Hematopoietic multipotent progenitor cell (in vitro differentiated cells): ENCODE results near the gene LIPJ. TPM values are rescaled to one million over a fixed set of nuclear protein-coding genes. Genes with fewer than 3 reads are reported as not detected.

Experiments
- DNase-seq, 3 donors: peaks; one replicate each; pipeline ENCODE4 v3.0.0-alpha.2; 2011 to 2015; ENCODE audit warnings: low read depth in 2 of 3, low spot score in 2 of 3
- total RNA-seq: library from RNA; depleted of rRNA; stranded (reverse); fragments of >200 nt; gene quantifications from one replicate; pipeline ENCODE4 v1.2.3, GENCODE V29; 2012

LIPJ gene, protein sequence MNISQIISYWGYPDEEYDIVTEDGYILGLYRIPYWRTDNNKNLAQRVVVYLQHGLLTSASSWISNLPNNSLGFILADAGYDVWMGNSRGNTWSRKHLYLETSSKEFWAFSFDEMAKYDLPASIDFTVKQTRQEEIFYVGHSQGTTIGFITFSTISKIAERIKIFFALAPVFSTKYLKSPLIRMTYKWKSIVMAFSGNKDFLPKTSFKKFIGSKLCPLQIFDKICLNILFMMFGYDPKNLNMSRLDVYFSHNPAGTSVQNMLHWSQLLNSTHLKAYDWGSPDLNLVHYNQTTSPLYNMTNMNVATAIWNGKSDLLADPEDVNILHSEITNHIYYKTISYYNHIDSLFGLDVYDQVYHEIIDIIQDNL
- 0.27 TPM for total RNA-seq

GRCh38 chr10:88586462-88586861 is at the start of gene LIPJ:
Gene LIPJ (plus strand): TSS chr10:88586762. CDS start chr10:88590688, 3,926 bp downstream.
- no peak for DNase-seq

DNA sequence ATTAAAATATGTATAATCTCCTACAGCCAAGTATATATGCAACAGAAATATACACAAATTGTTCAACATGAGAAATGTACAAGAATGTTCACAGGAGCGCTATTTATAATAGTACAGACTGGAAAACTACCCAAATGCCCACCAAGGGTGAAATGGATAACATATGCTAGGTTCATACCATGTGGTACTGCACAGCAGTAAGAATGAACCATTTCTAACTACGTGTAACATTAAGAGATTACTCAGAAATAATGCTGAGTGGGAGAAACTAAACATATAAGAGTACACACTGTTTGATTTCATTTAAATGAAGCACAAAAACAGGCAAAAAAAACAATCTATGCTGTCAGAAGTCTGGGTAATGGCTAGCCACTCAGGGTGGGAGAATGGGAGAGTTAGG is 49.2 kb upstream of the LIPJ start:
- no peak for DNase-seq

GRCh38 chr10:88538048-88538447 is 48.5 kb upstream of the LIPJ start:
- no peak for DNase-seq

DNA sequence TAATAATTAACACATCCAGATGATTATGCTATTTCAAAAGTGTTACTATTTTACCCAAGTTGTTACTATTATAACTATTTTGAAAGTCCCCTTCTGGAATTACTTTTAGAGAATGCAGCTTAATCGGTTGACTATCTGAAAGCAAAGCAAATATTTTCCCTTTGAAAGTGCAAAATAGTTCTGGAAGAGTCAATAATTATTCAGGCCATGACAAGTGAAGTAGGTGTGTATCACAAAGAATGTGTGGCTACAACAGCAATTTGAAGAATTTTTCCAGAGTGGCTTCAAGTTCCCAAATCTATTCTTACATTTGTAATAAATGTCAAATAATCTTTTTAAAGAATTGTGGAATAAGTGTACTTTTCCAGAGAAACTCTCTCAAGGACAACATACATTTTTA is 46.2 kb upstream of the LIPJ start:
- DNase-seq = no peak

DNA sequence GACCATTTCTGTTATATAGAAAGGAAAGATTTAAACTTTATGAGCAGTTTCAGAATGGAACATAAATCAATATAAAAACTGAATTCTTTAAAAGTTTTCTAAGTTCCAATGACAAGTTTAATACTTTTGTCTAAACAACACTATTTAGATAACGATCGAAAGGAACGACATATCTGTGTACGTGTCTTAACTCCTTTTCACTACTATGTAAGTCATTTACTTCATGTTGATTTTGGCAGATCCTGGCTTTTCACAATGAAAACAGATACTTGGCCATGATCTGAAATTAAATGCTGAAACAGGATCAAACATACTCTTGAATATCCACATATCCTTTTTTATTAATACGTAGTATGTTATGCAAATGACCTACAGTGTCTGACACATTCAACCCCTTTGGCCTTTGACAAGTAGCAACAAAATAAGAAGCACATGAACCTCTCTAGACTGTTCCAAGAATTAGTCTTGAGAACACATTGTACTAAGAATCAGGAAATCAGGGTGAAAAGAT is 45.4 kb upstream of the LIPJ start:
- no peak for DNase-seq

GRCh38 chr10:88542522-88542921 is 44.0 kb upstream of the LIPJ start:
- DNase-seq = no peak

DNA sequence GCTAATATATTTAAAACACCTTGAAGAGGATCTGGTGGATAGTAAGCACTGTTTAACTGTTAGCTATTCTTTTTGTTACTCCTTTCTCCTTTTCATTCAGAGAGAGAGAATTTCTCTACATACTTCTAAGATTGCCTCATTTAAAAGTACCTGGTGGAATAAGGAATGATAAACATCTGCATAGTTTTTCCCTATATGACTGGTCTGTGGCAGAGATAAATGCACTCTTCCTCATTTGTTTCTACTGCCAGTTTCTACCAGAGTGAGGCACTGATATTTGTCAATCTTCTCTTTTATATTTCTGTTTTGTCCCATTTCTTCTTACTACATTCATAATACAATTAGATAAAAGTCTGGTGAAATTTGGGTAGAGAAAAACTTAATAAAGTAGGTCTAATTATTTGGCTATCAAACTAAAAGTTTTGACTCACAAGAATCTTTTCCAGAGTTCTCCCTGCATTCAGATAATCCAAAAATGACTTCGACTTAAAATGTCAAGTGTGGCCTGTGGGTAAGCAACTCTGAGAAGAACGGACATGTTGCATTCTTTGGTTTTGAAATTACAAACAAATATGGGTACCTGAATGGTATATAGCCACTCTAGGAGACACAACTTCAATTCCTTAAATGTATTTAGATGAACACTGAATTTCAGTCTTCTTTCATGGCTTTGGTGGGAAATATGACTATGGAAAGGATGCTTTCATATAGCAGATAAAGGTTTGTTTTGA is 42.3 kb upstream of the LIPJ start:
- no peak for DNase-seq

GRCh38 chr10:88545359-88545758 is 41.2 kb upstream of the LIPJ start:
- no peak for DNase-seq

- no peak for DNase-seq
These were observed 40.1 kb upstream of the LIPJ start for GRCh38 chr10:88546497-88546896.

- no peak for DNase-seq
These were observed 35.3 kb upstream of the LIPJ start for GRCh38 chr10:88551246-88551645.

DNA sequence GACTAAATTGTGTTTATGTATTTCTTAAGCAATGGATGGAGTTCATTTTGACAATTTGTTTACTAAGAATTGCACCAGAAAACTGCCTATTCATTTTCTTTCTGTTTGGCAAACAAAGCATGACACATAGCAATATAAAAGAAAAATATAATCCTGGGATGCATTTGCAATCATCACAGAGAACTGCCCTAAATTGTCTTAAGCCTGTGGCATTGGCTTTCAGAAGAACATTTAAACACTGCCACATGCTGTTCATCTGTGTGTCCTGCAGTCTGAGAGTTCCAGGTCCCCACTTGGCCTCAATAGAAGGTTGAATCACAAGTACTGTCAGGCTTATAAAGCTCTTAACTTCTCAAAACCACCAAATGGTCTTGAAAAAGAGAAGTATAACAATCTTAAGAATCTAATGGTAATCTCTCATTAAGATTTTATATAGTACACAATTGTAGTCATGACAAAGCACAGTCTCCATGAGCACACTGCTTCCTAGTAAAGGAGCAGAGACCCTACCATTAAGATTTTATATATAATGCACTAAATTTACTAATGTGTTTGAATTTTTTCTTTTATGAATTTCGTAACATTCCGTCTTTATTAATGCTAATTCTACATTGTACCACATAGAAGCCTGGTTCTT is 33.3 kb upstream of the LIPJ start:
- DNase-seq = peak in 2 of 3 donors; percentile 78 to 89

DNA sequence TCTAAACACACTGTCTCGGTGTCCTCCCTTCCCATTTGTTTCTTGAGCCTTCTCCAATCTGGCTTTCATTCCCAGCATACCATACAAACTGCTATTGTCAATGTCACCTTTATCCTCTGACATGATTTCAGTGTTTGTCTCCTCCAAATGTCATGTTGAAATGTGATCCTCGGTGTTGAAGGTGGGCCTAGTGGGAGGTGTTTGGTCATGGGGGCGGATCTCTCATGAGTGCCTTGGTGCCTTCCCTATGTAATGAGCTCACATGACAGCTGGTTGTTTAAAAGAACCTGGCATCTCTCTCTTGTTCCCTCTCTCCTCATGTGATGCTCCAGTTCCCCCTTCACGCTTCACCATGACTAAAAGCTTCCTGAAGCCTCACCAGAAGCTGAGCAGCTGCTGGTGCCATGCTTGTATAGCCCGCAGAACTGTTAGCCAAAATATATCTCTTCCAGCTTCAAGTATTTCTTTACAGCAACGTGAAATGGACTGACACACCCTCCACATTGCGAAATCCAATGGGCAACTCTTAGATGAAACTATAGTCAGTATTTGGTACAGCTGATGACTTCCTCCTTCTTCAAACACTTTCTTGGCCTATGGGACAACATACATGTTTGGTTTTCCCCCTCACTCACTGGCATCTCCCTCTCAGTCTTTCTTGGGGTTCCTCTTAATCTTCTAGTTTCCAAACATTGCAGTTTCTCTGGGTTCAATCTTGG is 31.2 kb upstream of the LIPJ start:
- no peak for DNase-seq

GRCh38 chr10:88557256-88557655 is 29.3 kb upstream of the LIPJ start:
- DNase-seq = no peak

DNA sequence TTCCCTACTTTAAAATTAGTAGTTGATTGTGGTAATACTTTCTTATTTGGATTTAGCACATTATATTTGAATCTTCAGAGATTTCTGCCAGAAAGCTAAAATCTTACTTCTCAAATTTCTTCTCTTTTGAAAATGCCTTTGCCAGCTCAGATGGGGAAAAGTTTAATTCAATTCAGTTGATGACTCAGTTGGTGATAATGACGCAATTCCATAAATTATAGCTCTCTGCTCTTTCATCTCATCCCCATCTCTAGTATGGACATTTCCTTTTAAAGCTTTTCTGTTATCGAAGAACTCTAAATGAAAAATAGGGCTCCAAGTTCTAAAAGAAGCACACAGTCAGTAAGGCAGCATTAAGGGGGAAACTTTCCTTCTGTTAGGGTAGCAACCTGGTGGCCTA is 28.9 kb upstream of the LIPJ start:
- no peak for DNase-seq

DNA sequence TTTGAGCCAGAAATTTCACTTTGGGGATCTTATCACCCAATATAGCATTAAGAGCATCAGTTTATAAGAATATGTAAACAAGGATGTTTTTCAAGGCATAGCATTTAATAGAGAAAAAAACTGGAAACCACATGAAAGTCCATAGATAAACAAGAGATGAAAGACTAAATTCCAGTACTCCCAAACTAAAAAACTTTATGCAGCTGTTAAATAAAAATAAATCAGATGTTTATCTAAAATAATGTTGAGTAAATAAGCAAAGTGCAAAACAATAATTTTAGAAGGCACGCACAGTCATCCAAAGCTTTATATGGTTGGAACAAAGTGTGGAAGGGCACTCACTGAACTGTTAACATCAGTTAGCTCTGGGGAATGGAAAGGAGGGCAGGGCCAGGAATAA is 24.4 kb upstream of the LIPJ start:
- DNase-seq = no peak

DNA sequence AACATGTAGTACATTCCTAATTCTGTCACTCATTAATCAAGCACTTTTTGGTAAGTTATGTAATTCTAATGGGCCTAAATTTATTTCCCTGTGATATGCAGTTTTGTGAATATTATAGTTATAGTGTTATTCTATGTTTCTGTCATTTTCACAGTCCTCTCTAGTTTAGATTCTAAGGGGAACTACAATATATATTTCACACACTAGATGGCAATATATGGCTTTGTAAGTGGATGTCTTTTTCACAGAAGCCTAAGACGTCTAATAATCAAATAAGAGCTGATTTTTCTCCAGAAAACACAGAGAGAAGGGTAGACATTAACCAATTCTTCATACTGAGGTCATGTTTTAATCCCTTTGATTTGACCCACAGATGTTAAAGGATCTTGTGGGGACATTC is 21.5 kb upstream of the LIPJ start:
- DNase-seq = peak in 2 of 3 donors; percentile 19 to 61

DNA sequence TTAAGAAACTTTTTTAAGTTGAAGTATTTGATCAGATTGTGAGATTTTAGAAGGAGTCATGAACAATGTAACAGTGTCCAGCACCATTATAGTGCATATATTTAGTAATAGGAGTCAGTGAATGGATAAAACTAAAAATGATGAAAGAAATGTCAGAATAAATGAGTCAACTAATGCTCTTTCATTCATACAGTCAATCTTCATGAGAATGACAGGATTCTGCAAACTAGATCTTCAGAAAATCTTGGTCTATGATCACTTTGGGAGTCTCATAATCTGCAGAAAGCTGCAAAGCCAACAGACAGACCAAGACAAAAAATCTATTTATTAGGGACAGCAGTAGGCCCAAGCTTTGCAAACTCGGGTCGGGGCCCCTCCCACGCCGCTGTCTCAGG is 4.2 kb upstream of the LIPJ start:
- DNase-seq = no peak

GRCh38 chr10:88582806-88583583 is 3.6 kb upstream of the LIPJ start, which contains the start of gene RNLS:
Gene RNLS (minus strand): TSS chr10:88583318.
- DNase-seq = peak; percentile 40 to 82 (median 72)

GRCh38 chr10:88583584-88583957 is 3.0 kb upstream of the LIPJ start:
- DNase-seq = no peak

DNA sequence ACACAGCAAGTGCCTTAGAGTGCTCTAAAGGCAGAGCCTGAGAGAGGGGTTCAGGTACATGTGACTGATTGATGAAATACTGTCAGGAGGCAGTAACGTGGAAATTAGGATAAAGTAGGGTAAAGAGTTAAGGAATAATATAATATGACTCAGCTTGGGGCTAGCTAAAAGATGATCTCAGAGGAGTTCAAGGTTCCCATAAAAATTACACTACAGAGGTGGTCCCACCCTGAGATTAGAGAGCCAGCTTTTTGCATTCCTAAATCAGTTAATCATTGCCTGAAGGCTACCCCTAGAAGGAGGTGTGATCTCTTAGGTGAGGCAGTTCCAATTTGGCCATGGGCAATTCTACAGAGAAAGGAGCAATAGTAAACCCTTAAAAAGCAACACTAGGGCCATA is 5.8 kb downstream of the LIPJ start:
- DNase-seq = no peak
